HepG2 (cell line): ENCODE data around the gene POMP. TPM values are rescaled to one million over a fixed set of nuclear protein-coding genes. Genes with fewer than 3 reads are reported as not detected.
A peak's percentile ranks its signal among the peaks of the same experiment; 100 is the strongest.

Experiments used
- ATAC-seq: fragments of 200-7000 bp; cut with Tn5 transposase; 3 replicates; pipeline ENCODE4 v1.9.1; 2020; ENCODE audit warnings: mild to moderate bottlenecking, moderate library complexity
- BruUV-seq: library from RNA; stranded (reverse); fragments of 400-500 nt; replicated peaks from 2 replicates; lab custom pipeline; 2021; lab: Mats Ljungman, UMichigan
- CTCF ChIA-PET: fragments of 300-600 bp; formaldehyde crosslinking; extraction: SDS; loops from one replicate; lab custom pipeline; 2021; ENCODE audit warnings: low total read pairs, inconsistent platforms, low intra/inter-chr PET ratio; lab: Yijun Ruan, JAX
- POLR2A ChIA-PET: fragments of 350-600 bp; sonication (Branson Sonifier 250); formaldehyde crosslinking; loops from one replicate; lab custom pipeline; 2020; ENCODE audit warnings: antibody characterized with exemption, inconsistent platforms; lab: Yijun Ruan, JAX
- DNase-seq: peaks from one replicate; pipeline ENCODE4 v3.0.0-alpha.2; 2015; ENCODE audit warnings: low spot score
- FAIRE-seq: peaks from 3 replicates; lab custom pipeline; 2011; peaks lifted over from hg19 to GRCh38; lab: Jason Lieb, UNC
- H2AFZ ChIP-seq: one replicate; pipeline ENCODE4 v1.6.1; 2011; ENCODE audit warnings: low read length, inconsistent platforms
- H3K27ac ChIP-seq: fragments of 300-600 bp; 3 replicates; pipeline ENCODE4 v1.8.0; 2011; ENCODE audit warnings: mixed run types, mild to moderate bottlenecking, mixed read lengths, low read length, inconsistent platforms; ENCODE audit not compliant: insufficient read depth; ENCODE audit errors: extremely low read length
- H3K27me3 ChIP-seq, 2 experiments: fragments of 200-600 bp in 1 of 2; 2 replicates in 1 of 2; 3 replicates in 1 of 2; pipeline versions ENCODE4 v1.6.0 to v1.8.0; 2011; ENCODE audit warnings: low read length in 2 of 2, mild to moderate bottlenecking in 2 of 2, moderate library complexity in 2 of 2, inconsistent platforms in 1 of 2; ENCODE audit not compliant: insufficient read depth in 2 of 2, control insufficient read depth in 1 of 2
- H3K36me3 ChIP-seq, 2 experiments: fragments of 200-600 bp in 1 of 2; replicated peaks in 1 of 2; 2 replicates in 1 of 2; 3 replicates in 1 of 2; pipeline versions ENCODE4 v1.5.1 to v1.8.0; 2011; ENCODE audit warnings: low read length in 2 of 2, inconsistent platforms in 1 of 2; ENCODE audit not compliant: insufficient read depth in 2 of 2, control insufficient read depth in 1 of 2
- H3K4me1 ChIP-seq: 2 replicates; pipeline ENCODE4 v1.5.1; 2012; ENCODE audit warnings: low read length, inconsistent platforms; ENCODE audit not compliant: insufficient read depth
- H3K4me2 ChIP-seq: 2 replicates; pipeline ENCODE4 v1.6.0; 2011; ENCODE audit warnings: low read depth, low read length, inconsistent platforms
- H3K4me3 ChIP-seq, 3 experiments: fragments of 200-600 bp in 1 of 3; sonication (generic), shearing (Covaris generic) in 1 of 3; replicated peaks in 1 of 3; 2 replicates each; pipeline ENCODE4 v1.5.1; 2011 to 2016; ENCODE audit warnings: low read length in 3 of 3, inconsistent platforms in 2 of 3, low read depth in 2 of 3, mild to moderate bottlenecking in 2 of 3, control low read depth in 1 of 3, mixed read lengths in 1 of 3; ENCODE audit not compliant: insufficient read depth in 1 of 3
- H3K79me2 ChIP-seq: one replicate; pipeline ENCODE4 v1.6.1; 2011; ENCODE audit warnings: low read length, inconsistent platforms; ENCODE audit not compliant: insufficient read depth
- H3K9ac ChIP-seq: 2 replicates; pipeline ENCODE4 v1.6.0; 2011; ENCODE audit warnings: mild to moderate bottlenecking, low read depth, low read length, inconsistent platforms; ENCODE audit not compliant: insufficient read depth
- H3K9me3 ChIP-seq: 2 replicates; pipeline ENCODE4 v1.5.1; 2012; ENCODE audit warnings: mild to moderate bottlenecking, low read length
- H4K20me1 ChIP-seq: 2 replicates; pipeline ENCODE4 v1.6.0; 2011; ENCODE audit warnings: inconsistent platforms, mild to moderate bottlenecking, low read length, moderate library complexity; ENCODE audit not compliant: insufficient read depth
- CEBPB ChIP-seq: IDR thresholded peaks from 2 replicates; pipeline ENCODE4 v1.6.1; 2011; ENCODE audit warnings: low read depth, low read length, improper control_type of control experiment, borderline replicate concordance
- FOXP4 ChIP-seq: sonication (generic); formaldehyde crosslinking; IDR thresholded peaks from 2 replicates; pipeline ENCODE4 v1.4.0; 2020; ENCODE audit warnings: missing genetic modification reagents
- HNRNPUL1 ChIP-seq: fragments of 200-400 bp; formaldehyde crosslinking; IDR thresholded peaks from 2 replicates; pipeline ENCODE4 v1.6.1; 2017; ENCODE audit warnings: low read depth, mild to moderate bottlenecking, low read length, moderate library complexity
- KDM6A ChIP-seq: IDR thresholded peaks from 2 replicates; pipeline ENCODE4 v1.6.1; 2016; ENCODE audit warnings: low read depth
- RBM39 ChIP-seq: fragments of 200-400 bp; formaldehyde crosslinking; IDR thresholded peaks from one replicate; pipeline ENCODE4 v1.6.1; 2018; ENCODE audit warnings: antibody characterized with exemption, mild to moderate bottlenecking, low read depth, low read length; ENCODE audit not compliant: poor library complexity, severe bottlenecking
- SAFB2 ChIP-seq: sonication (generic); formaldehyde crosslinking; IDR thresholded peaks from 2 replicates; pipeline ENCODE4 v1.5.1; 2020; ENCODE audit warnings: missing genetic modification reagents, low read depth, mild to moderate bottlenecking, borderline replicate concordance
- ZNF121 ChIP-seq: sonication (generic); formaldehyde crosslinking; IDR thresholded peaks from 2 replicates; pipeline ENCODE4 v1.5.0; 2020; ENCODE audit warnings: mild to moderate bottlenecking, missing genetic modification reagents
- ZNF280D ChIP-seq: sonication (generic); formaldehyde crosslinking; IDR thresholded peaks from 2 replicates; pipeline ENCODE4 v1.5.1; 2020; ENCODE audit warnings: mild to moderate bottlenecking, missing genetic modification reagents
- ZNF432 ChIP-seq: sonication (generic); formaldehyde crosslinking; IDR thresholded peaks from 2 replicates; pipeline ENCODE4 v1.5.0; 2020; ENCODE audit warnings: missing genetic modification reagents, mild to moderate bottlenecking, borderline replicate concordance
- WGBS: methylation state at CpG from one replicate; pipeline ENCODE4 v1.1.6; 2017; ENCODE audit warnings: low lambda C conversion rate; 5-methylcytosine and 5-hydroxymethylcytosine counted together
- in situ Hi-C: cut with HindIII; loops from 2 replicates; pipeline ENCODE4 v1.10.0; 2017; ENCODE audit warnings: low pct_unique_long_range_greater_than_20kb; ENCODE audit not compliant: extremely low pct_ligation_motif_present
- intact Hi-C: fragments of 100-400 bp; cut with micrococcal nuclease; formaldehyde crosslinking; loops from one replicate; pipeline ENCODE4 v1.10.0; 2022; ENCODE audit not compliant: unreplicated experiment
- polyA plus RNA-seq, 8 experiments: library from polyadenylated mRNA; depleted of rRNA in 3 of 8; stranded (reverse) in 7 of 8; unstranded in 1 of 8; fragments of >200 nt; fragmentation: Illumina TruSeq in 4 of 8; extraction: Trizol in 4 of 8; gene quantifications; 2 replicates each; pipeline versions ENCODE4 v1.2.1 to v1.2.3, GENCODE V29; 2011 to 2016; ENCODE audit warnings: low read depth in 4 of 8, missing spikeins in 1 of 8, mixed read lengths in 1 of 8; ENCODE audit not compliant: insufficient read depth in 1 of 8
- total RNA-seq, 5 experiments: library from RNA; depleted of rRNA; stranded (reverse); fragments of >200 nt; fragmentation: Illumina TruSeq; extraction: Trizol; gene quantifications; 2 replicates each; pipeline ENCODE4 v1.2.3, GENCODE V29; 2016; ENCODE audit warnings: low read depth in 1 of 5

Gene POMP
- total and polyA plus RNA-seq, 2 of the 13 experiments (the other 11 are each of a cell fraction or from before 2014, with no cell fraction given): 30.6 to 118 TPM

- H3K27me3 ChIP-seq: no peaks in the 10 kb centered on the region
- H3K79me2 ChIP-seq: no peaks in the 10 kb centered on the region
- DNase-seq: peak; percentile 10
- no peak overlapping the region for H2AFZ ChIP-seq
- no TSS peak for BruUV-seq
- no peak overlapping the region for H3K4me3 ChIP-seq
- peaks cover 21% of the 10 kb centered on the region for H3K4me1 ChIP-seq
- TF ChIP-seq CEBPB: peak; percentile 44; the same call in 1 of the 2 replicates
- TF ChIP-seq KDM6A (CRISPR knock-in tag): no peak
- TF ChIP-seq ZNF121 (CRISPR knock-in tag): peak; percentile 52
- intact Hi-C loops: no loop called here
- H3K36me3 ChIP-seq: no peaks in the 10 kb centered on the region
- H3K9me3 ChIP-seq: no peaks in the 10 kb centered on the region
- POLR2A ChIA-PET: interaction anchor here (1.3 kb wide), 1 partner anchor 17 kb away, joined by 7 read pairs; the partner anchor contains the start of gene POMP
- 6% methylated on average over 2 of the region's 3 CpGs for WGBS
- no peak overlapping the region; the same call in 1 of the 2 replicates for H3K4me2 ChIP-seq
- peak; percentile 40 for ATAC-seq
- FAIRE-seq: no peak
- no peaks in the 10 kb centered on the region for H4K20me1 ChIP-seq
- in situ Hi-C loops: loop anchor here (25.0 kb wide), 1 partner anchor 579 kb away; no protein-coding TSS in a partner anchor
- CTCF ChIA-PET: no interaction called here
- H3K27ac ChIP-seq: no peak overlapping the region
- H3K9ac ChIP-seq: no peak overlapping the region
These were observed 17.4 kb upstream of the POMP start for GRCh38 chr13:28641600-28641926.

GRCh38 chr13:28650284-28650683 is 8.6 kb upstream of the POMP start:
- peaks cover under 1% of the 10 kb centered on the region; the same call in 1 of the 2 replicates for H3K4me1 ChIP-seq
- no peak overlapping the region for H3K4me3 ChIP-seq
- ChIA-PET CTCF (no interaction called here), POLR2A (no interaction called here)
- no peak overlapping the region for H3K9ac ChIP-seq
- ATAC-seq (no peak), DNase-seq (no peak), FAIRE-seq (no peak)
- no peak for TF ChIP-seq SAFB2 (CRISPR knock-in tag)
- no peak for TF ChIP-seq ZNF280D (CRISPR knock-in tag)
- no peak for TF ChIP-seq FOXP4 (CRISPR knock-in tag)
- no peak for TF ChIP-seq HNRNPUL1
- TF ChIP-seq ZNF432 (CRISPR knock-in tag): no peak
- no peak for TF ChIP-seq RBM39
- no peak overlapping the region for H3K4me2 ChIP-seq
- H2AFZ ChIP-seq: no peak overlapping the region
- H3K27ac ChIP-seq: no peak overlapping the region
- H3K27me3 ChIP-seq: no peaks in the 10 kb centered on the region
- H3K79me2 ChIP-seq: no peaks in the 10 kb centered on the region
- in situ Hi-C loops (no loop called here), intact Hi-C loops (no loop called here)
- 92% methylated on average over 2 of the region's 2 CpGs for WGBS
- BruUV-seq: no TSS peak
- H4K20me1 ChIP-seq: no peaks in the 10 kb centered on the region
- no peaks in the 10 kb centered on the region for H3K9me3 ChIP-seq
- H3K36me3 ChIP-seq: no peaks in the 10 kb centered on the region
